Aorta (tissue), 5 donors: ENCODE measurements around the gene ARHGAP32. TPM values are rescaled to one million over a fixed set of nuclear protein-coding genes. Genes with fewer than 3 reads are reported as not detected.
A peak's percentile ranks its signal among the peaks of the same experiment; 100 is the strongest.

Source experiments
- ATAC-seq: fragments of 200-7000 bp; cut with Tn5 transposase; one replicate; pipeline ENCODE4 v1.9.1; 2022; ENCODE audit warnings: moderate library complexity; ENCODE audit not compliant: low FRiP score
- DNase-seq, 2 donors: peaks; one replicate each; pipeline ENCODE4 v3.0.0-alpha.2; 2020
- H3K27ac ChIP-seq, 2 donors: one replicate each; pipeline ENCODE4 v1.5.1; 2013; ENCODE audit warnings: low read length in 2 of 2, mild to moderate bottlenecking in 2 of 2, moderate library complexity in 2 of 2, control low read depth in 1 of 2, inconsistent platforms in 1 of 2, low read depth in 1 of 2
- H3K27me3 ChIP-seq, 2 donors: one replicate each; pipeline ENCODE4 v1.6.1; 2013; ENCODE audit warnings: control low read depth in 1 of 2, low read length in 1 of 2, mild to moderate bottlenecking in 1 of 2, moderate library complexity in 1 of 2; ENCODE audit not compliant: insufficient read depth in 2 of 2, control insufficient read depth in 1 of 2
- H3K36me3 ChIP-seq, 2 donors: one replicate each; pipeline ENCODE4 v1.6.1; 2013; ENCODE audit warnings: control low read depth in 1 of 2, low read length in 1 of 2, mild to moderate bottlenecking in 1 of 2; ENCODE audit not compliant: insufficient read depth in 2 of 2, control insufficient read depth in 1 of 2
- H3K4me1 ChIP-seq, 2 donors: one replicate each; pipeline ENCODE4 v1.6.1; 2013; ENCODE audit warnings: low read length in 2 of 2, control low read depth in 1 of 2, mild to moderate bottlenecking in 1 of 2, moderate library complexity in 1 of 2; ENCODE audit not compliant: insufficient read depth in 2 of 2, control insufficient read depth in 1 of 2
- H3K4me3 ChIP-seq, 2 donors: one replicate each; pipeline ENCODE4 v1.5.1; 2013; ENCODE audit warnings: low read length in 2 of 2, control low read depth in 1 of 2, mild to moderate bottlenecking in 1 of 2
- H3K9me3 ChIP-seq: one replicate; pipeline ENCODE4 v1.6.1; 2013; ENCODE audit warnings: mild to moderate bottlenecking, low read length; ENCODE audit not compliant: control insufficient read depth
- WGBS, 2 donors: extraction: QIAGEN DNeasy Blood & Tissue Kit; methylation state at CpG; one replicate each; pipeline ENCODE4 v1.1.7; 2013; 5-methylcytosine and 5-hydroxymethylcytosine counted together
- intact Hi-C, 2 donors: fragments of 100-400 bp; cut with DNase I; formaldehyde crosslinking; loops; one replicate each; pipeline versions ENCODE4 v1.14.2 to v1.15.0; 2022
- polyA plus RNA-seq, 2 donors: library from polyadenylated mRNA; stranded (reverse); fragments of 200-250 nt; gene quantifications; one replicate each; pipeline ENCODE4 v1.2.3, GENCODE V29; 2013
- total RNA-seq, 2 donors: library from RNA; stranded (reverse); fragmentation: NEBNext Ultra II Directional; extraction: Animal tissue kit (Norgen Biotek cat#: 25700); gene quantifications; one replicate each; pipeline ENCODE4 v1.2.1, GENCODE V29; 2021
- donor health status: healthy with polysubstance abuse.
- donor health status: Bipolar disorder and iron deficiency.
- donor health status: DM: no; HTN: no; CAD: no.
- donor health status: DM: no; HTN: no; CAD: no.
- donor health status: DM: yes; HTN: yes; CAD: no.

Gene ARHGAP32
- total and polyA plus RNA-seq, 4 donors, result 1.8 to 21.3 (median 8.9) TPM

DNA sequence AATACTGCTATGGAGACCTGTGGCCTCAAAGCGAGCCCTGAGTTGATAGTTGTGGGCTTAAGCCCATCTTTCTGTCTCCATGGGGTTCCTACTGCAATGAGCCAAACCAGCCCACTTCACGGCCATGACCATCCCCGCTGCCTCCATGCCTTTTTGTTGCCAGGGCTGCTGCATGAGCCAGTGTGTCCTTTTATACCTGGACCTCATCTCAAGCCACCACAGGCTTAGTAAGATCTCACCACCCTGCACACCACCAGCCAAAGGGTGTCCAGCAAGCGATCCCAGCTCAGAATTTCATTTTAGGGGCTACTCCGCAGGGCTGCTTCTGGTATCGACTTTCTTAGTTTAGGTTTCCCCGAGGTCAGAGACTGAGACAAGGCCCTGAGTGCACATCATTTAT lies 257.8 kb downstream of the ARHGAP32 start:
- ATAC-seq (no peak), DNase-seq (no peak)

DNA sequence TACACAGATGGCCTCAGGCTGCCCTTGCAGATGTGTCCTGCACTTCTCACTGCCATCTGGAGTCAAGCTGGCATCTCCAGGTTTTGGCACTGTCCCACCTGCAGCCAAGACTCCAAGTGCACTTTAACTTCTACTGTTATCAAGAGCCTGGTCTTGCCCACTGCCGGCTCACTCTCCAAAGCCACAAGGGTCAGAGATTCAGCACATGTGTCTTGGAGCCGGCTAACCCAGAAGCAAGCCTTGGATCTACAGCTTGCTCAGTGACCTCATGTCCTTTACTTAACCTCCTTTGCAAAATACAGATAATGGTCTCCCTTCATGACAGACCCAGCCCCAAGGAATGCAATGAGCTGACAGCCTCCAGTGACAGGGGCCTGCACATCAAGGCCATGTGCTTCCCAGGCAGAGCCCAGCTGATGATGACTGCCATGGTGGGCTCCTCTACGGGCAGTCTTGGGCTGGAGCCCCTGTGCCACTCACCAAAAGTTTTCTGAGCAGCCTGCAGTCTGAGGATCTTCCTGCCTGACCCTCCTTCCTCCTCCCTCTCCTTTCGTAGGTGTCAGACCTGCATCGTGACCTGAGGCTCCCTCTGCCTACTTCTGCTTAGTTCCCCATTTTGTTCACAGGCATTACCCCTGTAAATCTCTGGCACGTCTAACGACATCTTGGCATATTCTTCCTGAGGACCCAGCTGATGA lies 258.5 kb downstream of the ARHGAP32 start:
- ATAC-seq, result no peak
- Histone ChIP-seq H3K4me1 (no peaks in the 10 kb centered on the region), H3K36me3 (no peaks in the 10 kb centered on the region), H3K27me3 (no peaks in the 10 kb centered on the region), H3K9me3 (no peaks in the 10 kb centered on the region), H3K27ac (no peak overlapping the region), H3K4me3 (no peak overlapping the region)
- intact Hi-C loops, result no loop called here
- no peak for DNase-seq
- WGBS, 2 donors, result 89 to 90% methylated on average over 7 of the region's 7 CpGs

More for the DNA sequence above, 257.8 kb downstream of the ARHGAP32 start:
- no peak overlapping the region for H3K27ac ChIP-seq
- no peaks in the 10 kb centered on the region for H3K36me3 ChIP-seq
- intact Hi-C loops, result no loop called here
- no peaks in the 10 kb centered on the region for H3K9me3 ChIP-seq
- H3K27me3 ChIP-seq, result no peaks in the 10 kb centered on the region
- H3K4me3 ChIP-seq, result no peak overlapping the region
- WGBS, 2 donors, result 93 to 94% methylated on average over 7 of the region's 7 CpGs
- no peaks in the 10 kb centered on the region for H3K4me1 ChIP-seq

DNA sequence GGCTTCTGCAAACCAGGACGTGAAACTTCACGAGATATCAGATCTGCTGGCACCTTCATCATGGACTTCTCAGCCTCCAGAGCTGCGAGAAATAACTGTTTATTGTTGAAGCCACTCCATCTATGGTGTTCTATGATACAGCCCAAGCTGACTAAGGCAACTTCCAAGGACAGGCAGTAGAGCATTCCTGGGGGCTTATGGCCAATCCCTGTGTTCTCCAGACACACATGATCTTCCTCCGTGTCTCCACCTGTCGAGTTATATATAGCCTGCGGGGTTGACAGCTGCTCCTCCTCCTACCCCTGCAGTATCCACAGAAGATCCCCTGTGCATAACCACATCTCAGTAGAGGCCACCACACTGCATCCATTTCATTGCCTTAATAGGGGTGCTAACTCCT lies 260.5 kb downstream of the ARHGAP32 start:
- no peaks in the 10 kb centered on the region for H3K9me3 ChIP-seq
- no peak overlapping the region for H3K27ac ChIP-seq
- H3K27me3 ChIP-seq, result no peaks in the 10 kb centered on the region
- intact Hi-C loops, result no loop called here
- H3K36me3 ChIP-seq, result no peaks in the 10 kb centered on the region
- ATAC-seq, result no peak
- H3K4me1 ChIP-seq, result no peaks in the 10 kb centered on the region
- no peak for DNase-seq
- no peak overlapping the region for H3K4me3 ChIP-seq
- WGBS, 2 donors, result 78 to 87% methylated on average over 6 of the region's 6 CpGs

DNA sequence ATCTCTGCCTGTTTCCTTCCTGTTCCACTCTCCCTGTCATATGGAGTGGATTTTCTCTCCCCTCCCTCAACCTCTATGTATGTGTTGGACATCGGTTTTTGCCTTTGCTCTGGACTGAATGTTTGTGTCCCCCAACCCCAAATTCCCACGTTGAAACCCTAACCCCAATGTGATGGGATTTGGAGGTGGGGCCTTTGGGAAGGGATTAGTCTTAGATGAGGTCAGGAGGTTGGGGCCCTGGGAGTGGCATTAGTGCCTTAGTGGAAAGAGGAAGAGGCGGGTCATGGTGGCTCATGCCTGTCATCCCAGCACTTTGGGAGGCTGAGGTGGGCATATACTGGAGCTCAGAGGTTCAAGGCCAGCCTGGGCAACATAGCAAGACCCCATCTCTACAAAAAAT lies 261.1 kb downstream of the ARHGAP32 start:
- no peak for DNase-seq
- Histone ChIP-seq H3K9me3 (no peaks in the 10 kb centered on the region), H3K4me1 (no peaks in the 10 kb centered on the region), H3K4me3 (no peak overlapping the region), H3K27me3 (no peaks in the 10 kb centered on the region), H3K27ac (no peak overlapping the region), H3K36me3 (no peaks in the 10 kb centered on the region)
- intact Hi-C loops, result no loop called here
- ATAC-seq, result no peak
- WGBS, 2 donors, result 78 to 84% methylated on average over 3 of the region's 3 CpGs

DNA sequence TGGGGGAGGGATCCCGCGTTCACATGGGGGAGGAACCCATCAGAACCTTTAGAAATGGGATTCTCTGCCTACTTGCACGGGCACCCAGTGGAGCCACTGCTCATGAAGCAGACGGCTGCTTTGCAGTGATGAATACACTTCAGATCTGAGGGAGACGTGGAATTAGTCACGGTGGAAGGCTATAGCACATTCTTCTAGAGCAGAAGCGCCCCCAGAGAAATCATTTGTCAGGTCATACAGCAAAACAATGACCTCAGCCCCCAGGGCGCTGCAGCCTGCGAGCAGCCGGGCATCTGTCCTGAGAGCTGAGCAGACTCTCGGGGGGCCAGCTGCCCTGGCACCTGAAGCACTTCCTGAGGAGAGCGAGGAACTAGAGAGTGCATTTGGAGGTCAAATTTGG lies 262.1 kb downstream of the ARHGAP32 start:
- DNase-seq (peak in 1 of 2 donors; percentile 13), ATAC-seq (no peak)
- 29 to 35% methylated on average over 12 of the region's 12 CpGs for WGBS, 2 donors
- Histone ChIP-seq H3K4me3 (no peak overlapping the region), H3K27ac (no peak overlapping the region), H3K4me1 (no peaks in the 10 kb centered on the region), H3K36me3 (no peaks in the 10 kb centered on the region), H3K9me3 (no peaks in the 10 kb centered on the region), H3K27me3 (no peaks in the 10 kb centered on the region)
- intact Hi-C loops, result no loop called here

DNA sequence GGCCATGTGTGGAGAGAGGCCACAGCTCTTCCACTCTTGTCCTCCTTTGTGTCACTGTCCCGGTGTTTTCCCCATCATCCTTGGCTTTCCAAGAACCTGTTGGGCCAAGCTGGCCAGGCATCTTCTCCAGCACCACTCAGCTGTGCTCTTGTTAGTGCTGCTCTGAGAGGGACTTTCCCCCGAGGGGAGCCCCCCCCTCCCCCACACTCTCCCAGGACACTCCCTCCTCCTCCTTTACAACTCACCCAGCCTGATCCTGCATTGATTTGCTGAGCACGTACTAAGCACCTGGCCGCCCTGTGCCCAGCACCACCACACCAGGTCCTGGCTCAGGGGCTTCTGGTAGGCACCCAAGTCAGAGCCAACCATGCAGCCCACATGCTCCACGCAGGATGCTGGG lies 262.7 kb downstream of the ARHGAP32 start:
- H3K4me1 ChIP-seq, result no peaks in the 10 kb centered on the region
- H3K4me3 ChIP-seq, result no peak overlapping the region
- H3K9me3 ChIP-seq, result no peaks in the 10 kb centered on the region
- H3K27ac ChIP-seq, result no peak overlapping the region
- intact Hi-C loops, result no loop called here
- DNase-seq, result peak in 1 of 2 donors; percentile 29
- no peak for ATAC-seq
- WGBS, 2 donors, result 65 to 74% methylated on average over 5 of the region's 5 CpGs
- H3K36me3 ChIP-seq, result no peaks in the 10 kb centered on the region
- no peaks in the 10 kb centered on the region for H3K27me3 ChIP-seq

DNA sequence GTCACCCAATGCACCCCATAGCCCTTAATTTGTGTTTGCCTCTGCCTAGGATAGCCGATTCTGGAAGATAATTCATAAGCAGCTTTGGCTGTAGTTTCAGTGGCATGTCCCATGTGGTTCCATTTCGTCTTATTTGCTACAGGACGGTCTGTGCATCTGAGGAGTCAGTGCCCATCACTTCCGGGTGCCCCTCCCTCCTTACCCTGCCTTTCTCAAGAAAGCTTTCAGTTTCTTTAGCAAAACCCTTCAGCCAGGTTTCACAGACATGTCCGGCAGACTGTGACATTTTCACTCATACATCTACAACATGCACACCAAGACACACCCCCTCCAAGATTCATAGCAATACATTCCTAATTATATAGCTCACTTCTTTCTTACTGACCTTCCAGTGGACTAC lies 263.7 kb downstream of the ARHGAP32 start:
- Histone ChIP-seq H3K4me3 (no peak overlapping the region), H3K27me3 (no peaks in the 10 kb centered on the region), H3K9me3 (no peaks in the 10 kb centered on the region), H3K4me1 (no peaks in the 10 kb centered on the region), H3K36me3 (no peaks in the 10 kb centered on the region), H3K27ac (no peak overlapping the region)
- no peak for ATAC-seq
- 62 to 69% methylated on average over 5 of the region's 5 CpGs for WGBS, 2 donors
- peak; percentile 25 to 30 for DNase-seq
- intact Hi-C loops, result no loop called here

DNA sequence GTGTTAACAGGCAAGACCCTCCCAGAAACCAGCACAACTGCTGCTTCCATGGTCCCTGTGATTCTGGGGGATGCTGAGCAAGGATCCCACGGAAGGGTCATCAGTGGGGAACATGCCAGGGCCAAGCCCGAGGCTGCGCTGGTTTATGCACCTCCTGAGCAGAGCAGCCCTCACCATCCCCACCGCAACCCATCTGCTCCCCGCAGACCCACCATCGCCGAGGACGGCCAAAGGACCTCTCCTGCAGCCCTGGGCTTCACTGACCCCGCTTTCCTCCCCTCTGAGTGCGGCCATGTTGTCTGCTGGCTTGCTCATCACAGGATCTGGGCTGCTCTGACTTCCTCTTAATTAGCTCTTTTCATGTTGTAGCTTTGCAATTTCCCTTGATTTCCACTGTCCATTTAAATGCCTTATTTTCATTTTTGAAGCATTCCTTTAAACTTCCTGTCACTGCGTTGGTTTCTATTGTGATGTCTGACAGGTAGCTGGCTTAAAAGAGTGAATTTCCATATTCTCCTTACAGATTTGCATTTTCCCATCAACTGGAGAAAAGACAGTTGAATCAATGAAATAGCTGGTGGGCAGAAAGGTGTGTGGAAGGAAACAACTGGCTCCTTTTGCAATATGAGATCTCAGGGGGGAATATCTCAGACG lies 264.3 kb downstream of the ARHGAP32 start:
- Histone ChIP-seq H3K4me1 (no peaks in the 10 kb centered on the region), H3K4me3 (no peak overlapping the region), H3K9me3 (no peaks in the 10 kb centered on the region), H3K36me3 (no peaks in the 10 kb centered on the region), H3K27ac (no peak overlapping the region), H3K27me3 (no peaks in the 10 kb centered on the region)
- intact Hi-C loops, result no loop called here
- peak in 1 of 2 donors; percentile 38 for DNase-seq
- WGBS, 2 donors, result 74 to 85% methylated on average over 12 of the region's 12 CpGs
- ATAC-seq, result no peak

DNA sequence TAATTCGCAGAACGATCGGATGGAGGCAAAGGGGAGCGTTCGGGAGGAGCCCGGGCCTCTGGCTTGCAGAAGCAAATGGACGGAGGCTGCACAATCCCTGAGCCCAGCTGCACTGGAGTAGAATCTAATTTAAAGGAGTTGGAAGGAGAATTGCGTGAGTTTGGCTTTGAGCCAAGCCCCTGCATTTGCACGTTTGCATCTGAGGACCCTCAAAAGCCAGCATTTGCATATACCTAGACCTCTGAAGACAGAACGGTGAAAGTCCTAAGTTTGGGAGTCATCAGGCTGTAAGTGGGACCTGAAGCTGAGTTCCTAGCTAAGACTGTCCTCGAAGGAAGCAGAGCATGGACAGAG lies 265.0 kb downstream of the ARHGAP32 start:
- Histone ChIP-seq H3K9me3 (no peaks in the 10 kb centered on the region), H3K27ac (no peak overlapping the region), H3K36me3 (no peaks in the 10 kb centered on the region), H3K4me1 (no peaks in the 10 kb centered on the region), H3K27me3 (no peaks in the 10 kb centered on the region), H3K4me3 (no peak overlapping the region)
- no peak for DNase-seq
- no peak for ATAC-seq
- intact Hi-C loops, result no loop called here
- 69 to 72% methylated on average over 11 of the region's 11 CpGs for WGBS, 2 donors
